Measurements from ENCODE around the gene ADCY10. TPM values are rescaled to one million over a fixed set of nuclear protein-coding genes. Genes with fewer than 3 reads are reported as not detected.

Gene ADCY10
- total RNA-seq, 1 experiment from 2014 or later, result not detected

DNA sequence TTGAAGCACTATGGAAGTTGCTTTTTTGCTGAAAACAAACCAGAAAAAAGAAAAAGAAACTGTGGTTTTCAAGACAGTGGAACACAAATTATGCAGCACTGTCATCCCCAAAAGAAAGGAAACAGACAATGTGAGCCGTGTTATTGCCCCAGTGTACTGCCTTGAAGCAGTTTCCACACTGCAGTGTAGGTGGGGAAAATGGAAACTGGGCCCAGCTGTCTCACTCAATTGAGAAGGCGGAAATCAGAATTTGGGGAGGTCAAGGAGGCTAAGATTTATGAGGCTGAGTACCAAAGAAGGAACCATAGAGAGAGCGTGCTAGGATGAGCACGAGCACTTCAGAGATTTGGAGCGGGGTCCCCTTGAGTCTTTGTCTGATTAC, 136.7 kb downstream of the ADCY10 start:
- DNase-seq (ENCODE audit: low read depth, low spot score), result no peak
- in situ Hi-C loops (cut with HindIII; ENCODE audit: low pct_unique_long_range_greater_than_20kb, low sequenced_read_pairs), result loop anchor here (5.0 kb wide), 1 partner anchor 55 kb away; the partner anchor contains the start of gene MPZL1

DNA sequence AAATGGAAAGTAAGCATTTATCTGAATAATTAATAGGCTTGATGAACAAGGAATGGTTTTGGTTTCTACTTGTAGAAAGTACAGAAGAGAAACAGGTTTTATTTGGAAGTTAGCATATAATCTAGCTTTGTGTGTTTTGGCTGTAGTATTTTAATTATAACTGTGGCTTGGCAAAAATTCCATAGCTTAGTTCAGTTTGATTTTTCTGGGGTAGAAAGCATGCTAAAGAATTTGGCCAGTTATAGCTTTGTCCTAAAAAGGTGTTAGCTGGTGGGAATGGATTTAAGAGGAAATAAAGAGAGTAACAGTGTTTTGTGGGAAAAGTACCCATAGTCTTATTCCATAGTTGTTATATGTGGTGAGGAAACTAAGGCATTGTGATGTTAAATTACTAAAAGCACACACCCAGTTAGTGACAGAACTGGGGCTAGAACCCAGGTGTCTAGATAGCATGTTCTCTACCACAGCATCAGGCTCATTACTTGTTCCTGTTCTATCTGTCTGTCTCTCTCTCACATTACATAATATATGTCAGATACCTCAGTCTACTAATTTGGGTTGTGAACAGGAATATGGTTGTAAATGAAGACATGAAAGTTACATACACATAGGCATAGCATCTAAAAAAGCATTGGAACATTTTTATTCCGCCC, 137.2 kb downstream of the ADCY10 start:
- DNase-seq (ENCODE audit: low read depth, low spot score), result no peak
- in situ Hi-C loops (cut with HindIII; ENCODE audit: low pct_unique_long_range_greater_than_20kb, low sequenced_read_pairs), result loop anchor here (5.0 kb wide), 1 partner anchor 54 kb away; the partner anchor contains the start of gene MPZL1

DNA sequence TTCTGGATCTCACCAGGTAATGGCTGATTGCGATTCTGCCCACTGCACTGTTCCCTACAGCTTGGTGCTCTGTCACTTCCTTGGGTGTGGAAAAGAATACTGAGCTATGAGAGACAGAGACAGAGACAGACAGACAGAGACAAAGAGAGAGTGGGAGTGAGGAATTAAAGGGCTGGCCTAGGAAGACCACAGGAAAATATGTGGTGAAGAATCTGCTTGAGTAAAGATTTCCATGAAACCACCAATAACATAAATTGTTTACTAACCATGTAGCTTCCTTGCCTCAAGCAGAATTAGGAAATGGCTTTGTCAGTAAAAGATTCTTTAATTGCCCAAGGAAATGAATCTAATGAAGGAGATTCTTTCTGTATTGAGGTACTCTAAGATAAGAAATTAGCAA, 137.8 kb downstream of the ADCY10 start:
- in situ Hi-C loops (cut with HindIII; ENCODE audit: low pct_unique_long_range_greater_than_20kb, low sequenced_read_pairs), result loop anchor here (5.0 kb wide), 1 partner anchor 54 kb away; the partner anchor contains the start of gene MPZL1
- DNase-seq (ENCODE audit: low read depth, low spot score), result no peak

DNA sequence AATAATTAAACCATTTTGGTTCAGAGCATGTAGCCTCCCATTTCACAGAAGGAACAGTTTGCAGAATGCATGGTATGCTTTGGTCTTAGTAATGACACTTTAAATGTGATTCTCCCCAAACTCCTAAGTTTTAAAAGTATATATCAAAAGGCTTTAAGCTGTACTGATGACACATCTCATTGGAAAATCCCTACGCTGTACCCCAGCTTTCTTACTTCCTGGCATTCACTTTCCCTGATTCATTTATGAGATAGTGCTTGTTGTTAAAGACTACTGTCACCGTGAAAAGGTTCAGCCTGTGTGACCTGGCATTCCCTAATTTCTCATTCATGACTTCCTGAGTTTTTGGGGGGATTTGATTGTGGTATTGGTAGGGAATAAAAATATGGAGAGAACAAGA, 138.8 kb downstream of the ADCY10 start:
- no peak for DNase-seq (ENCODE audit: low read depth, low spot score)

DNA sequence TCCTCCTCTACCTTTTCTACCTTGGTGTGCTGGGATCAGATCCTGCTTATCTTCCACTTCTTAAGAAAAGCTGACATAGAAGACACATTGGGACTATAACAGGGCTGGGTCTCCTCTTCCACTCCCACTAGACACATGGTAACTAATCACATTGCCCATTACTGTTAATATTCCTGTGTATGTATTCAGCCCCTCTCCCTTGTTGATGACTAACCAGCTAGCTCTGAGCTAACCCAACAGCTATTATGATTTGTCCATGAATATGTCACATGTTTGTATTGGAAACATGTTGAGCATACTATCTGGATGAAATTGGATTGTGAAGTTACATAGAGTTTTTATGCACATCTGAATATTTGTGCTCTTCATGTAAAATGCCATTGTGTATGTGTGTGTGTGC, 139.2 kb downstream of the ADCY10 start:
- in situ Hi-C loops (cut with HindIII; ENCODE audit: low pct_unique_long_range_greater_than_20kb, low sequenced_read_pairs), result loop anchor here (5.0 kb wide), 1 partner anchor 52 kb away; the partner anchor contains the start of gene MPZL1
- DNase-seq (ENCODE audit: low read depth, low spot score), result no peak

More for the DNA sequence above, 138.8 kb downstream of the ADCY10 start:
- in situ Hi-C loops (cut with HindIII; ENCODE audit: low pct_unique_long_range_greater_than_20kb, low sequenced_read_pairs), result loop anchor here (5.0 kb wide), 1 partner anchor 53 kb away; the partner anchor contains the start of gene MPZL1

DNA sequence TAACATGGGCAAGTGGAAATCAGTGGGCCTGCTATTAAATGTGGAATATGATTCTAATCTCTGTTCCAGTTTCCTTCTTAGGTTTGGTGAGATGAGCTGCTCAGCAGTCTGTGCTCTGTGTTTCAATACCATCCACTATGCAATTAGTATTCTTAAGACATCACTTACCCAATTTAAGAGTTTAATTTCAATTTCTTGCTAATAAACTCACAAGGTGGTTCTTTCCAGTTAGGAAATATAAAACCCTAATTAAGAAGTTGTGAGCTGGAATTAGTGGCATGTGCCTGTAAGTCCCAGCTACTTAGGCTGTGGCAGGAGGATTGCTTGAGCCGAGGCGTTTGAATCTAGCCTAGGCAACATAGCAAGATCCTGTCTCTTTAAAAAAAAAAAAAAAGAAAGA, 140.4 kb downstream of the ADCY10 start:
- in situ Hi-C loops (cut with HindIII; ENCODE audit: low pct_unique_long_range_greater_than_20kb, low sequenced_read_pairs), result no loop called here
- no peak for DNase-seq (ENCODE audit: low read depth, low spot score)

DNA sequence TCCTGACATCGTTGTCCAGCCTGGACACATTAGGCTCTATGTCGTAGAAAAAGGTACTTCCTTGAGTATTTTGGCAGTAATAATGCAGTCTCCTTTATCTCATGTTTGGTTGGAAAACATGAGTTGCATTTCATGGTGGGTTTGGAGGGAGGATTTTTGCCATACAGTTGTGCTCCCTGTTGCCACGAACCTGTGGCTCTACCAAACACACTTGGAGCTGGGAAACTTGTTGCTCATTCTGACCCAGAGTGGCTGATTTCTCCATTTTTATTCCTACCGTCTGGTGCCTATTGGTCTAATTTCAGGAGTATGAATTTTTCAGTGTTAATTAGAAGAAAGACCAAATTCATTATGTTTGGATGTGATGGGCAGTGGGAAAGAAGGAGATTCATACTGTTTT, 141.5 kb downstream of the ADCY10 start:
- in situ Hi-C loops (cut with HindIII; ENCODE audit: low pct_unique_long_range_greater_than_20kb, low sequenced_read_pairs), result no loop called here
- no peak for DNase-seq (ENCODE audit: low read depth, low spot score)

DNA sequence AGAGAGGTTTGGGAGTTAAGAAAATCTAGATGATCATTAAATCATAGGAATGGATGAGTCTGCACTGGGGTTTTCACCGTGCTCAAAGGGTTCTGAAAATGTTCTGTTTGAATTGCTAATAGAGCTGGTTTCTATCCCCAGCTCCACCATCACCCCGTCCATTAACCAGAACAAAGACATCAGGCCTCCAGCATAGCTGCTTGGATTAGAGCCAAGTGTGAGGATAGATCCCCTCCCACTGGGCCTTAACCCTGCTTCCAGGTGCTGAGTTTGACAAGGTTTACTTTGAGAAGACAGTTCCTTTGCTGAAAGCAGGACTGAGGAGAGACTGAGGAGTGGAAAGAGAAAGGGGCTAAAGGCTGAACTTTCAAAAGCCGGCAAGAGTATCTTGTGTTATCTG, 143.8 kb downstream of the ADCY10 start:
- in situ Hi-C loops (cut with HindIII; ENCODE audit: low pct_unique_long_range_greater_than_20kb, low sequenced_read_pairs), result no loop called here
- DNase-seq (ENCODE audit: low read depth, low spot score), result no peak

DNA sequence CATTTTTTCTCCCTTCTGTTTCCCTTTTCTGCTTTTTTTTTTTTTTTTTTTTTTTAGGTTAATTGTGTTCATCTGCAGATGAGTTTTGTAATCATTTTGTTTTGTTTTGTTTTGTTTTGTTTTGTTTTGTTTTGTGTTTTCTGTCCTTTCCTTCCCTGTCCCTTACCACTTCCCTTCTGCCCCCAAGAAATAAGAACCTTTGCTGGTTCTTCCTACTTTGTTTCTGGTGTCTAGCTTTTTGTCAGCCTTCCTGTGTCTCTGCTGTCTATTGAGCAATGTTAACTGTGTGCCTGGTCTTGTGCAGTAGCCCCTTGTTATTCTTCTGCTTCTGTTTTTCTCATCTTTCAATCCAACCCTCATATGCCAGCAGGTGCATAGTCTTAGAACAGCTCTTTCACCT, 146.2 kb downstream of the ADCY10 start:
- DNase-seq (ENCODE audit: low read depth, low spot score), result no peak
- in situ Hi-C loops (cut with HindIII; ENCODE audit: low pct_unique_long_range_greater_than_20kb, low sequenced_read_pairs), result no loop called here

DNA sequence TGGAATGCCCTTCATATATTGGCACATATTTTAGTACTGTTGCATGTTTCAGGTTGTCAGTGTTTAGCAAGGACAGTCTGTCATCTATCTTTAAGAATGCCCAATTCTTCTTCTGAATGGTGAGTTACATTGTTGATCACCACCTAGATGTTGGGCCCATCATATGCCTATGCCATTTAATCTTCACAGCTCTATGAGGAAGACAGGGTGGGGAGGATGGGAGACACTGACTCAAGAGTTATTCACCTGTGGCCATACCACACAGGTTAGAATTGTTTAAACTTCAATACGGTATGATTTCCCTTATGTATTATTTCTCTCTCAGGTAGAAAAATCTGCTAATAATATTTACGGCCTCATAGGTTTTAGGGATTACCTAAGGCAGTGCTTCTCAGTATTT, 147.4 kb downstream of the ADCY10 start:
- DNase-seq (ENCODE audit: low read depth, low spot score), result no peak
- in situ Hi-C loops (cut with HindIII; ENCODE audit: low pct_unique_long_range_greater_than_20kb, low sequenced_read_pairs), result no loop called here

DNA sequence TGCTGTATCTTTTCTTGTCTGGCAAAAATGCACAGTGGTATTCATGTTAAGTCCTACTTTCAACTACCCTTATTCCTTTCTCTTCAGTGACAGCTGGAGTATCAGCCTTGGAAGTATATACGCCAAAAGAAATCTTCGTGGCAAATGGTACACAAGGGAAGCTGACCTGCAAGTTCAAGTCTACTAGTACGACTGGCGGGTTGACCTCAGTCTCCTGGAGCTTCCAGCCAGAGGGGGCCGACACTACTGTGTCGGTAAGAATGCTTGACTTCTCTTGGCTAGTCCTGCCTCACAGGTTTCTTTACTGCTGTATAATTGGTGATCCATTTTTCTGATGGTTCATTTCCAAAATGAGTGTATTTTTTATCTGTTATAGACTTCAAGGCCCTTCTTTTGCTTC, 148.4 kb downstream of the ADCY10 start:
- in situ Hi-C loops (cut with HindIII; ENCODE audit: low pct_unique_long_range_greater_than_20kb, low sequenced_read_pairs), result no loop called here
- DNase-seq (ENCODE audit: low read depth, low spot score), result no peak

DNA sequence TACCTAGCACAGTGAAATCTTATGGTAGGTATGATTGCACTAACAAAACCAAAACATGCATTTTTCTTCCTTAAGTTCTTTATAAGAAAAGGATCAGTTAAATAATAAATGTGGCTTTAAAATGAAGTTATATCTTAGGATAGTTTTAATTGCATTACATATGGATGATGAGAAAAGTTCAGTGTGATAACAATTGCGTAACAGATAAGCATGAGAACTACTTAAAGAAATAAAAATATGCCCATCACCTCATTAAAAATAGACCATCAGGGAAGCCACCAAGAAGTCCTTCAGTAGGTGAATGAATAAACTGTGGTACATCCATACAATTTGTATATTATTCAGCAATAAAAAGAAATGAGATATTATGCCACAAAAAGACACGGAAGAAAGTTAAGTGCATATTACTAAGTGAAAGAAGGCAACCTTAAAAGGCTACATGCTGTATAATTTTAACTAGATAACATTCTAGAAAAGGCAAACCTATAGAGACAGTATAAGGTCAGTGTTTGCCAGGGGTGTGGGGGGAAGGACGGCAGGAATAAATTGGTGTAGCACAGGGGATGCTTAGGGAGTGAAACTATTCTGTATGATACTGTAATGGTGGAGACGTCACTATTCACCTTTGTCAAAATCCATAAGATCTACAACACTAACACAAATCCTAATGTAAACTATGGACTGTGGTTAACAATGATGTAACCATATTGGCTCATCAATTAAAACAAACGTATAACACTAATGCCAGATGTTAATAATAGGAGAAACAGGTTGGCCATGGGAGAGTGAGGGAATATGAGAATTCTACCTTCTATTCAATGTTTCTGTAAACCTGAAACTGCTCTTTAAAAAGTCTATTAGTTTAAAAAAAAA, 149.2 kb downstream of the ADCY10 start:
- in situ Hi-C loops (cut with HindIII; ENCODE audit: low pct_unique_long_range_greater_than_20kb, low sequenced_read_pairs), result no loop called here
- no peak for DNase-seq (ENCODE audit: low read depth, low spot score)

DNA sequence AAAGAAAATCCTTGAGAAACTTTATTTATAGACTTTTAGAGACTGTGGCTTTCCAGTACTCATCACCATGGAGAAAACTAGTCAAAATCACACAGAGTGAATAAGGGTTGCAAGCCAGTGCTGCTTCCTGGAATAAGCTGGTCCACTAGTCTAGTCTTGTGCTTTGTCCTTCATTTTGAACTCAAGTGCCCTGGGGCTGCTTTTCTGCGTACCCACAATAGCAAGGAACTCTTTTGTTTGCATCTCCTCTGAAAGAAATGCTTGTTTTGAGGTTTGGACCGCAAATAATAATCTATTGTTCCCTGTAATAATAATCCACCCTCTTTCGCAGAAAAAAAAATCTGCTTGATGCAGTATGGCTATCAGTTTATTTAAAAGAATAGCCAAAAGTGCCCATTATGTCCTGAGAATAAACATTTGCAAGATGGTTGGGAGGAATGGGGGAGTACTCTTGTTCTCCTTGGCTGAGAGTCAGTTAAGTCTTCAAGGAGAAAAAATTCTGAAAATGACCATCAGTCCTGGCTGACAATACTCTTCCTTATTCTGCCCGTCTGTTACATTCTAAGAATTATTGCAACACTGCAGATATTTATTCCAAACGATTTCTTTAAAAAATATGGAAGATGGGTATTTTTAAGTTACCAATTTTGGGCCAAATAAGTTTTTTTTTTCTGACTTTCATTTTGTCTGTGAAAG, 150.3 kb downstream of the ADCY10 start:
- in situ Hi-C loops (cut with HindIII; ENCODE audit: low pct_unique_long_range_greater_than_20kb, low sequenced_read_pairs), result no loop called here
- peak; percentile 96 for DNase-seq (ENCODE audit: low read depth, low spot score)

DNA sequence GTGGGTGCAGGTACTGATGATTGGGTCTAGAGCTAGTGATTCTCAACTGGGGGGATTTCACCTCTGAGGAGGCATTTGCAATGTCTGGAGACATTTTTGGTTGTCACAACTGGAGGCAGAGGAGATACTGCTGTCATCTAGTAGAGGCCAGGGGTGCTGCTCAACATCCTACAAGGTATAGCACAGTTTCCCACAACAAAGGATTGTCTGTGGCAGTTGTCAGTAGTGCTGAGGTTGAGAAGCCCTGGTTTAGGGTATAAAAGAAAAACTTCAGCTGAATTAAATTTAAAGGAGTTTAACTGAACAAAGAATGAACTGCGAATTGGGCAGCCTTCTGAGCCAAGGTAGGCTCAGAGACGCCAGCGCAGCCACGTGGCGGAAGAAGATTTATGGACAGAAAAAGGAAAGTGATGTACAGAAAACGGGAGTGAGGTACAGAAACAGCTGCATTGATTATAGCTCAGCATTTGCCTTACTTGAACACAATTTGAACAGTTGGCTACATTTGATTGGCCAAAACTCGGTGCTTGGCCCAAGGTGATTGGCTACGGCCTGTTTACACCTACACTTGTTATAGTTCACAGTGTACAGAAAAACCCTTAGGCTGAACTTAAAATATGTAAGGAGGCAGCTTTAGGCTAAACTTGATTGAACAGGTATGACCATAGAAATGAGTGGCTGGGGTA, 151.7 kb downstream of the ADCY10 start:
- no peak for DNase-seq (ENCODE audit: low read depth, low spot score)
- in situ Hi-C loops (cut with HindIII; ENCODE audit: low pct_unique_long_range_greater_than_20kb, low sequenced_read_pairs), result no loop called here

DNA sequence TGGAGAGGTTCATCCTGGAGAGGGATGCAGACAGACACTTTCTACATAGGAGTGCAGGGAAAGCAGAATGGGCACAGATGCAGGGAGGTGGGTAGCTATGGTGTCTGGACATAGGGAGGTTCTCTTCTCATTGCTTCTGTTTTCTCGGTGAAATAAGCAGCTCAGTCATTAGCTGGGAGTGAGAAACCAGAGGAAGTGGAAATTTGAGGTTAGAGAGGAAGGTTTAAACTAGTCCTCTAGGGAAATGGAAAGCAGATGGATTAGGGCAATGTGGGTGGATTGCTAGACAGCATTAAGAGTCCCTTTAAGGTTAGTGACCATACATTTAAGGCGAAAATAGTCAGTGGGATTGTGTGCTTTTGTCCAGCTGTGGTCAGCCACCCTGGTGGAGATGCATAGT, 152.5 kb downstream of the ADCY10 start:
- DNase-seq (ENCODE audit: low read depth, low spot score), result no peak
- in situ Hi-C loops (cut with HindIII; ENCODE audit: low pct_unique_long_range_greater_than_20kb, low sequenced_read_pairs), result no loop called here

All from SK-MEL-5 (cell line).